ENCODE results near the gene RAD18.

DNA sequence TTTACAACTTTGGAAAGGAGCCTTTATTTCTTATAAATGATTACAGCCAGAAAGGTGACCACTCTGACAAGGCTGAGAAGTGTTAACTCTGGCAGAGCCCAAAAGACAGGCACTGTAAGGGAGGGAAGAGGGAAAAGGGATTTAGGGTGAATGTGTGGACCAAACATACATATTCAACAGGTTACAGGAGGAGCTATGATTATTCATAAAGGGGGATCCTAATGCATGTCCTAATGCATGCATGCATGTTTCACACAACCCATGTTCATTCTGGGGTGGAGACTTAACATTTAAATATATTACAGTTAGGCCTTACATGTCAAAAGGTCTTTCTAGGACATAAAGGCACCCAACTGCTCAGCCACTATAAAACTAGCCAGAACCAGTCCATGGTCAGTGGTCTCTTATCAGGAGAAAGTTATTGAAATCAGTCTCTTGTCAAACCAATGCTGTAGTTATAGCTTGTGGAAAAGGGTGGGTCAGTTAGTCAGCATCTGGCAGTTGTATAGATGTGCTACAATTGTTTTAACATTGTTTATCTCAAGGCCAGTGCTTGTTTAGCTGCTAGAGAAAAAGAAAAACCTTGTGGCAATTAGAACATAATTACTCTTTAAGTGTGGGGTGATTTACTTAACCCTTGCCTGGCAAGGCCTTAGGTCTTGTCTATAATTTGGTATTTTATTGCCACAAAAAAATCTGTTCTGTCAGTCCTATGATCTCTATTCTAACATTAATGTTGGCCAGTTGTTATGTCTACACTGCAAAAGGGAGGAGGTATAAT is 77.5 kb downstream of the RAD18 start:
- TF ChIP-seq, protein P1, sequence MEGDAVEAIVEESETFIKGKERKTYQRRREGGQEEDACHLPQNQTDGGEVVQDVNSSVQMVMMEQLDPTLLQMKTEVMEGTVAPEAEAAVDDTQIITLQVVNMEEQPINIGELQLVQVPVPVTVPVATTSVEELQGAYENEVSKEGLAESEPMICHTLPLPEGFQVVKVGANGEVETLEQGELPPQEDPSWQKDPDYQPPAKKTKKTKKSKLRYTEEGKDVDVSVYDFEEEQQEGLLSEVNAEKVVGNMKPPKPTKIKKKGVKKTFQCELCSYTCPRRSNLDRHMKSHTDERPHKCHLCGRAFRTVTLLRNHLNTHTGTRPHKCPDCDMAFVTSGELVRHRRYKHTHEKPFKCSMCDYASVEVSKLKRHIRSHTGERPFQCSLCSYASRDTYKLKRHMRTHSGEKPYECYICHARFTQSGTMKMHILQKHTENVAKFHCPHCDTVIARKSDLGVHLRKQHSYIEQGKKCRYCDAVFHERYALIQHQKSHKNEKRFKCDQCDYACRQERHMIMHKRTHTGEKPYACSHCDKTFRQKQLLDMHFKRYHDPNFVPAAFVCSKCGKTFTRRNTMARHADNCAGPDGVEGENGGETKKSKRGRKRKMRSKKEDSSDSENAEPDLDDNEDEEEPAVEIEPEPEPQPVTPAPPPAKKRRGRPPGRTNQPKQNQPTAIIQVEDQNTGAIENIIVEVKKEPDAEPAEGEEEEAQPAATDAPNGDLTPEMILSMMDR (IDR thresholded peaks at IDR 0.05): no peak
- TF ChIP-seq POLR2AphosphoS5 (IDR thresholded peaks at IDR 0.05; ENCODE audit: low read depth, low read length): no peak
- no peak for TF ChIP-seq TCF7L2 (IDR thresholded peaks at IDR 0.05; ENCODE audit: low read depth, low read length)
- no peak for TF ChIP-seq SIN3A (IDR thresholded peaks at IDR 0.05; ENCODE audit: borderline replicate concordance, insufficient read depth, low read depth, low read length)
- TF ChIP-seq, protein P2, sequence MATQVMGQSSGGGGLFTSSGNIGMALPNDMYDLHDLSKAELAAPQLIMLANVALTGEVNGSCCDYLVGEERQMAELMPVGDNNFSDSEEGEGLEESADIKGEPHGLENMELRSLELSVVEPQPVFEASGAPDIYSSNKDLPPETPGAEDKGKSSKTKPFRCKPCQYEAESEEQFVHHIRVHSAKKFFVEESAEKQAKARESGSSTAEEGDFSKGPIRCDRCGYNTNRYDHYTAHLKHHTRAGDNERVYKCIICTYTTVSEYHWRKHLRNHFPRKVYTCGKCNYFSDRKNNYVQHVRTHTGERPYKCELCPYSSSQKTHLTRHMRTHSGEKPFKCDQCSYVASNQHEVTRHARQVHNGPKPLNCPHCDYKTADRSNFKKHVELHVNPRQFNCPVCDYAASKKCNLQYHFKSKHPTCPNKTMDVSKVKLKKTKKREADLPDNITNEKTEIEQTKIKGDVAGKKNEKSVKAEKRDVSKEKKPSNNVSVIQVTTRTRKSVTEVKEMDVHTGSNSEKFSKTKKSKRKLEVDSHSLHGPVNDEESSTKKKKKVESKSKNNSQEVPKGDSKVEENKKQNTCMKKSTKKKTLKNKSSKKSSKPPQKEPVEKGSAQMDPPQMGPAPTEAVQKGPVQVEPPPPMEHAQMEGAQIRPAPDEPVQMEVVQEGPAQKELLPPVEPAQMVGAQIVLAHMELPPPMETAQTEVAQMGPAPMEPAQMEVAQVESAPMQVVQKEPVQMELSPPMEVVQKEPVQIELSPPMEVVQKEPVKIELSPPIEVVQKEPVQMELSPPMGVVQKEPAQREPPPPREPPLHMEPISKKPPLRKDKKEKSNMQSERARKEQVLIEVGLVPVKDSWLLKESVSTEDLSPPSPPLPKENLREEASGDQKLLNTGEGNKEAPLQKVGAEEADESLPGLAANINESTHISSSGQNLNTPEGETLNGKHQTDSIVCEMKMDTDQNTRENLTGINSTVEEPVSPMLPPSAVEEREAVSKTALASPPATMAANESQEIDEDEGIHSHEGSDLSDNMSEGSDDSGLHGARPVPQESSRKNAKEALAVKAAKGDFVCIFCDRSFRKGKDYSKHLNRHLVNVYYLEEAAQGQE (IDR thresholded peaks at IDR 0.05; ENCODE audit: insufficient read depth in 1 of 2, low read depth in 2 of 2, low read length in 1 of 2): no peak

Measured in Panc1 (cell line).